H9 (cell line): Measurements from ENCODE around the gene LY6G6F. TPM values are rescaled to one million over a fixed set of nuclear protein-coding genes. Genes with fewer than 3 reads are reported as not detected.

Experiments
- DNase-seq: peaks from one replicate; pipeline ENCODE4 v3.0.0-alpha.2; 2017
- H2AFZ ChIP-seq: one replicate; pipeline ENCODE4 v1.6.1; 2013; ENCODE audit warnings: mild to moderate bottlenecking, low read length, control low read depth, moderate library complexity
- H2AK5ac ChIP-seq: 2 replicates; pipeline ENCODE4 v1.6.1; 2013; ENCODE audit warnings: low read length, control low read depth, mixed read lengths; ENCODE audit not compliant: insufficient read length
- H2BK120ac ChIP-seq: one replicate; pipeline ENCODE4 v1.6.1; 2013; ENCODE audit warnings: low read depth, mild to moderate bottlenecking, low read length, control low read depth, inconsistent platforms; ENCODE audit not compliant: poor library complexity, severe bottlenecking
- H2BK12ac ChIP-seq: 2 replicates; pipeline ENCODE4 v1.6.1; 2013; ENCODE audit warnings: low read length, control low read depth, mixed read lengths, low read depth; ENCODE audit not compliant: insufficient read length
- H2BK15ac ChIP-seq: 2 replicates; pipeline ENCODE4 v1.6.1; 2013; ENCODE audit warnings: low read depth, low read length, control low read depth
- H2BK20ac ChIP-seq: one replicate; pipeline ENCODE4 v1.6.1; 2013; ENCODE audit warnings: low read depth, mild to moderate bottlenecking, low read length, control low read depth, inconsistent platforms; ENCODE audit not compliant: poor library complexity, severe bottlenecking
- H2BK5ac ChIP-seq: 2 replicates; pipeline ENCODE4 v1.6.1; 2013; ENCODE audit warnings: low read length, control low read depth, mixed read lengths; ENCODE audit not compliant: insufficient read length
- H3K14ac ChIP-seq: 2 replicates; pipeline ENCODE4 v1.6.1; 2013; ENCODE audit warnings: low read length, control low read depth; ENCODE audit not compliant: insufficient read depth
- H3K18ac ChIP-seq: 2 replicates; pipeline ENCODE4 v1.6.1; 2013; ENCODE audit warnings: low read depth, mild to moderate bottlenecking, mixed read lengths, low read length, control low read depth; ENCODE audit not compliant: insufficient read length
- H3K23ac ChIP-seq: 2 replicates; pipeline ENCODE4 v1.6.1; 2013; ENCODE audit warnings: low read length, control low read depth, mixed read lengths, low read depth; ENCODE audit not compliant: insufficient read length
- H3K23me2 ChIP-seq: 2 replicates; pipeline ENCODE4 v1.6.1; 2013; ENCODE audit warnings: low read depth, mild to moderate bottlenecking, mixed read lengths, low read length, control low read depth; ENCODE audit not compliant: insufficient read length, poor library complexity, severe bottlenecking
- H3K27ac ChIP-seq: 2 replicates; pipeline ENCODE4 v1.5.1; 2013; ENCODE audit warnings: low read length, control low read depth, mixed read lengths, low read depth; ENCODE audit not compliant: insufficient read length
- H3K27me3 ChIP-seq: 2 replicates; pipeline ENCODE4 v1.6.1; 2013; ENCODE audit warnings: low read length, control low read depth, inconsistent platforms; ENCODE audit not compliant: insufficient read depth
- H3K4ac ChIP-seq: 2 replicates; pipeline ENCODE4 v1.6.1; 2013; ENCODE audit warnings: low read depth, mild to moderate bottlenecking, control low read depth, inconsistent platforms, low read length, moderate library complexity
- H3K4me1 ChIP-seq: 2 replicates; pipeline ENCODE4 v1.6.1; 2013; ENCODE audit warnings: low read length, control low read depth, inconsistent platforms; ENCODE audit not compliant: insufficient read depth
- H3K4me2 ChIP-seq: 2 replicates; pipeline ENCODE4 v1.6.1; 2013; ENCODE audit warnings: low read length, control low read depth, mixed read lengths; ENCODE audit not compliant: insufficient read length, insufficient read depth
- H3K56ac ChIP-seq: 2 replicates; pipeline ENCODE4 v1.6.1; 2013; ENCODE audit warnings: low read depth, mild to moderate bottlenecking, mixed read lengths, low read length, control low read depth; ENCODE audit not compliant: insufficient read length
- H3K79me1 ChIP-seq: 2 replicates; pipeline ENCODE4 v1.6.1; 2013; ENCODE audit warnings: low read depth, mild to moderate bottlenecking, moderate library complexity, low read length, control low read depth, inconsistent platforms; ENCODE audit not compliant: insufficient read depth, poor library complexity, severe bottlenecking
- H3K79me2 ChIP-seq: 2 replicates; pipeline ENCODE4 v1.6.1; 2013; ENCODE audit warnings: low read length, control low read depth, inconsistent platforms; ENCODE audit not compliant: insufficient read depth
- H3K9ac ChIP-seq: 2 replicates; pipeline ENCODE4 v1.6.1; 2013; ENCODE audit warnings: low read length, control low read depth, mixed read lengths; ENCODE audit not compliant: insufficient read length; ENCODE audit errors: extremely low read depth
- H3K9me3 ChIP-seq: one replicate; pipeline ENCODE4 v1.6.1; 2013; ENCODE audit warnings: low read depth, low read length, inconsistent platforms; ENCODE audit not compliant: control insufficient read depth
- H3T11ph ChIP-seq: one replicate; pipeline ENCODE4 v1.6.1; 2013; ENCODE audit warnings: mild to moderate bottlenecking, low read length, control low read depth, inconsistent platforms
- H4K20me1 ChIP-seq: one replicate; pipeline ENCODE4 v1.6.1; 2013; ENCODE audit not compliant: control insufficient read depth, insufficient read length, insufficient read depth
- H4K5ac ChIP-seq: 2 replicates; pipeline ENCODE4 v1.6.1; 2013; ENCODE audit warnings: low read depth, mild to moderate bottlenecking, mixed read lengths, low read length, control low read depth; ENCODE audit not compliant: insufficient read length
- H4K8ac ChIP-seq: replicated peaks from 2 replicates; pipeline ENCODE4 v1.6.1; 2013; ENCODE audit warnings: low read length, control low read depth, mixed read lengths, low read depth; ENCODE audit not compliant: insufficient read length
- H4K91ac ChIP-seq: 2 replicates; pipeline ENCODE4 v1.6.1; 2013; ENCODE audit warnings: low read depth, mild to moderate bottlenecking, moderate library complexity, mixed read lengths, low read length, control low read depth; ENCODE audit not compliant: insufficient read length
- H3K27ac Mint-ChIP-seq, 3 experiments: 2 replicates in 2 of 3; 3 replicates in 1 of 3; pipeline ENCODE4 v1.8.0; 2020 to 2021; ENCODE audit warnings: mixed read lengths in 3 of 3, mild to moderate bottlenecking in 1 of 3, moderate library complexity in 1 of 3
- H3K27me3 Mint-ChIP-seq: 2 replicates; pipeline ENCODE4 v1.8.0; 2021; ENCODE audit warnings: low read depth, mild to moderate bottlenecking, moderate library complexity, mixed read lengths
- H3K36me3 Mint-ChIP-seq, 3 experiments: 2 replicates in 2 of 3; 3 replicates in 1 of 3; pipeline ENCODE4 v1.8.0; 2020 to 2021; ENCODE audit warnings: low read depth in 3 of 3, mixed read lengths in 3 of 3; ENCODE audit not compliant: insufficient read depth in 1 of 3
- H3K4me1 Mint-ChIP-seq, 2 experiments: 2 replicates each; pipeline ENCODE4 v1.8.0; 2020; ENCODE audit warnings: mixed read lengths in 2 of 2
- H3K4me3 Mint-ChIP-seq, 2 experiments: 2 replicates in 1 of 2; 3 replicates in 1 of 2; pipeline ENCODE4 v1.8.0; 2020 to 2021; ENCODE audit warnings: mild to moderate bottlenecking in 2 of 2, mixed read lengths in 2 of 2, moderate library complexity in 1 of 2
- H3K9me3 Mint-ChIP-seq, 2 experiments: 2 replicates in 1 of 2; 3 replicates in 1 of 2; pipeline ENCODE4 v1.8.0; 2020; ENCODE audit warnings: mild to moderate bottlenecking in 2 of 2, mixed read lengths in 2 of 2, moderate library complexity in 1 of 2
- CTCF ChIP-seq: fragments of 200-600 bp; sonication (generic); conservative IDR thresholded peaks from 3 replicates; pipeline ENCODE4 v1.8.0; 2021; ENCODE audit warnings: antibody characterized with exemption, mild to moderate bottlenecking
- WGBS: extraction: QIAGEN DNeasy Blood & Tissue Kit; methylation state at CpG from one replicate; pipeline ENCODE4 v1.1.7; 2013; ENCODE audit warnings: missing lambda C conversion rate, low lambda C conversion rate, mixed read lengths; ENCODE audit not compliant: insufficient read length; ENCODE audit errors: extremely low coverage; 5-methylcytosine and 5-hydroxymethylcytosine counted together
- total RNA-seq: library from RNA; stranded (reverse); gene quantifications from 2 replicates; pipeline ENCODE4 v1.2.1, GENCODE V29; 2021

Gene LY6G6F
- total RNA-seq, 1 experiment from 2014 or later = not detected

- no peaks in the 10 kb centered on the region for H4K20me1 ChIP-seq
- Mint-ChIP-seq H3K9me3 (no peaks in the 10 kb centered on the region), H3K36me3 (peaks cover 6 to 24% (median 15%) of the 10 kb centered on the region in 3 experiments; a peak in 6 of 7 replicates), H3K27ac (no peak overlapping the region), H3K27me3 (no peaks in the 10 kb centered on the region), H3K4me3 (no peak overlapping the region), H3K4me1 (no peaks in the 10 kb centered on the region)
- no peaks in the 10 kb centered on the region for H3K23me2 ChIP-seq
- H2AK5ac ChIP-seq = no peak overlapping the region
- no peak overlapping the region for H3K9ac ChIP-seq
- H3K14ac ChIP-seq = no peak overlapping the region
- H2BK5ac ChIP-seq = no peak overlapping the region
- no peak overlapping the region for H3K23ac ChIP-seq
- H3K9me3 ChIP-seq = no peaks in the 10 kb centered on the region
- no peak for TF ChIP-seq CTCF
- H3K4ac ChIP-seq = no peak overlapping the region
- WGBS = no CpG with 5 or more reads among the region's 7 CpGs
- no peaks in the 10 kb centered on the region for H3K27me3 ChIP-seq
- H2BK15ac ChIP-seq = no peak overlapping the region
- H2AFZ ChIP-seq = no peak overlapping the region
- H2BK120ac ChIP-seq = no peak overlapping the region
- H4K91ac ChIP-seq = no peak overlapping the region
- no peak overlapping the region for H3T11ph ChIP-seq
- no peak overlapping the region for H3K18ac ChIP-seq
- H3K4me2 ChIP-seq = no peak overlapping the region
- no peak for DNase-seq
- H3K56ac ChIP-seq = no peak overlapping the region
- no peak overlapping the region for H4K5ac ChIP-seq
- no peak overlapping the region for H4K8ac ChIP-seq
- no peaks in the 10 kb centered on the region for H3K79me2 ChIP-seq
- H3K79me1 ChIP-seq = no peaks in the 10 kb centered on the region
- no peak overlapping the region for H2BK20ac ChIP-seq
- no peak overlapping the region for H2BK12ac ChIP-seq
- no peak overlapping the region for H3K27ac ChIP-seq
- H3K4me1 ChIP-seq = no peaks in the 10 kb centered on the region
Measured at GRCh38 chr6:31750411-31751022, 43.9 kb downstream of the LY6G6F start.
